ENCODE measurements around the gene SCP2D1. TPM values are rescaled to one million over a fixed set of nuclear protein-coding genes. Genes with fewer than 3 reads are reported as not detected.

Gene SCP2D1
- total RNA-seq, 1 donor from 2014 or later: not detected

- DNase-seq (ENCODE audit: low read depth): no peak
Measured at GRCh38 chr20:18815194-18815942, 1.8 kb downstream of the SCP2D1 start.

- no peak for DNase-seq (ENCODE audit: low read depth)
Measured at GRCh38 chr20:18822832-18823231, 9.2 kb downstream of the SCP2D1 start.

GRCh38 chr20:18831830-18832499, 18.4 kb downstream of the SCP2D1 start:
- DNase-seq (ENCODE audit: low read depth): peak; percentile 31

- no peak for DNase-seq (ENCODE audit: low read depth)
Measured at GRCh38 chr20:18832546-18833200, 19.1 kb downstream of the SCP2D1 start.

- DNase-seq (ENCODE audit: low read depth): no peak
Measured at GRCh38 chr20:18835466-18836256, 22.1 kb downstream of the SCP2D1 start.

GRCh38 chr20:18837718-18838117, 24.1 kb downstream of the SCP2D1 start:
- no peak for DNase-seq (ENCODE audit: low read depth)

GRCh38 chr20:18839507-18840247, 26.1 kb downstream of the SCP2D1 start:
- DNase-seq (ENCODE audit: low read depth): no peak

- no peak for DNase-seq (ENCODE audit: low read depth)
Measured at GRCh38 chr20:18840248-18840645, 26.7 kb downstream of the SCP2D1 start.

- no peak for DNase-seq (ENCODE audit: low read depth)
Measured at GRCh38 chr20:18845017-18845416, 31.4 kb downstream of the SCP2D1 start.

GRCh38 chr20:18847226-18847755, 33.7 kb downstream of the SCP2D1 start:
- no peak for DNase-seq (ENCODE audit: low read depth)

- DNase-seq (ENCODE audit: low read depth): no peak
Measured at GRCh38 chr20:18849131-18849530, 35.5 kb downstream of the SCP2D1 start.

- DNase-seq (ENCODE audit: low read depth): no peak
Measured at GRCh38 chr20:18851629-18852028, 38.0 kb downstream of the SCP2D1 start.

GRCh38 chr20:18852318-18852717, 38.7 kb downstream of the SCP2D1 start:
- DNase-seq (ENCODE audit: low read depth): no peak

GRCh38 chr20:18853216-18853615, 39.6 kb downstream of the SCP2D1 start:
- no peak for DNase-seq (ENCODE audit: low read depth)

- peak; percentile 10 for DNase-seq (ENCODE audit: low read depth)
Measured at GRCh38 chr20:18853946-18854646, 40.5 kb downstream of the SCP2D1 start.

- DNase-seq (ENCODE audit: low read depth): no peak
Measured at GRCh38 chr20:18855882-18856281, 42.3 kb downstream of the SCP2D1 start.

GRCh38 chr20:18856873-18857272, 43.3 kb downstream of the SCP2D1 start:
- no peak for DNase-seq (ENCODE audit: low read depth)

- peak; percentile 86 for DNase-seq (ENCODE audit: low read depth)
Measured at GRCh38 chr20:18857640-18858039, 44.1 kb downstream of the SCP2D1 start.

- peak; percentile 16 for DNase-seq (ENCODE audit: low read depth)
Measured at GRCh38 chr20:18858816-18859215, 45.2 kb downstream of the SCP2D1 start.
